Kidney (tissue), 14 donors: ENCODE measurements around the gene RETREG1. TPM values are rescaled to one million over a fixed set of nuclear protein-coding genes. Genes with fewer than 3 reads are reported as not detected.

Experiments used
- DNase-seq, 5 donors: peaks; one replicate each; pipeline ENCODE4 v3.0.0-alpha.2; 2013 to 2020
- FAIRE-seq: peaks from 2 replicates; lab custom pipeline; 2012; peaks lifted over from hg19 to GRCh38; lab: Jason Lieb, UNC
- H3K27ac ChIP-seq, 2 donors: one replicate each; pipeline ENCODE4 v1.7.0; 2013; ENCODE audit warnings: low read depth in 2 of 2, low read length in 2 of 2, inconsistent platforms in 1 of 2
- H3K27me3 ChIP-seq: one replicate; pipeline ENCODE4 v1.7.1; 2013; ENCODE audit warnings: low read length, inconsistent platforms; ENCODE audit not compliant: control insufficient read depth, insufficient read depth
- H3K36me3 ChIP-seq, 3 donors: one replicate each; pipeline versions ENCODE4 v1.7.0 to v1.7.1; 2013; ENCODE audit warnings: low read length in 3 of 3, control low read depth in 1 of 3, inconsistent platforms in 1 of 3; ENCODE audit not compliant: insufficient read depth in 3 of 3, control insufficient read depth in 2 of 3
- H3K4me1 ChIP-seq, 3 donors: one replicate each; pipeline versions ENCODE4 v1.7.0 to v1.7.1; 2013; ENCODE audit warnings: low read length in 3 of 3, inconsistent platforms in 1 of 3, low read depth in 1 of 3; ENCODE audit not compliant: control insufficient read depth in 2 of 3, insufficient read depth in 2 of 3
- H3K4me3 ChIP-seq, 3 donors: one replicate each; pipeline versions ENCODE4 v1.7.0 to v1.8.1; 2013; ENCODE audit warnings: low read length in 3 of 3, control low read depth in 1 of 3, inconsistent platforms in 1 of 3
- H3K9ac ChIP-seq, 3 donors: one replicate each; pipeline versions ENCODE4 v1.7.0 to v1.7.1; 2013; ENCODE audit warnings: low read length in 3 of 3, control low read depth in 1 of 3, inconsistent platforms in 1 of 3
- H3K9me3 ChIP-seq, 3 donors: one replicate each; pipeline versions ENCODE4 v1.7.0 to v1.7.1; 2013; ENCODE audit warnings: low read length in 3 of 3, control low read depth in 1 of 3, inconsistent platforms in 1 of 3; ENCODE audit not compliant: control insufficient read depth in 2 of 3, insufficient read depth in 1 of 3
- CTCF ChIP-seq: IDR thresholded peaks from 3 replicates; pipeline ENCODE4 v1.5.1; 2012; ENCODE audit warnings: mild to moderate bottlenecking, moderate library complexity, borderline replicate concordance; ENCODE audit not compliant: insufficient read depth; ENCODE audit errors: extremely low read depth
- intact Hi-C: fragments of 100-400 bp; cut with DNase I; formaldehyde crosslinking; loops from one replicate; pipeline ENCODE4 v1.11.1; 2022
- polyA plus RNA-seq: library from polyadenylated mRNA; stranded (reverse); fragments of 350-450 nt; fragmentation: Illumina TruSeq; extraction: RNeasy Lipid Tissue Mini Kit (QIAGEN cat#74804); gene quantifications from one replicate; pipeline ENCODE4 v1.2.3, GENCODE V29; 2014; ENCODE audit warnings: low read depth, low replicate concordance; ENCODE audit not compliant: insufficient read depth
- total RNA-seq: library from RNA; stranded (reverse); fragmentation: NEBNext Ultra II Directional; extraction: Animal tissue kit (Norgen Biotek cat#: 25700); gene quantifications from one replicate; pipeline ENCODE4 v1.2.1, GENCODE V29; 2021
- donor health status: control.
- donor health status: control.
- donor health status: control.
- donor health status: control.
- donor health status: control.
- donor health status: DM: yes; HTN: yes; CAD: no.
- donor health status: Normal renal cell carcinoma (clear cell type).

The RETREG1 gene
- total and polyA plus RNA-seq, 2 donors from 2014 or later, result 53.6 to 104 TPM

GRCh38 chr5:16528382-16529110, 88.3 kb downstream of the RETREG1 start:
- intact Hi-C loops, result no loop called here
- Histone ChIP-seq H3K27ac (no peak overlapping the region), H3K9ac (no peak overlapping the region), H3K4me1 (no peaks in the 10 kb centered on the region), H3K27me3 (no peaks in the 10 kb centered on the region), H3K4me3 (no peak overlapping the region), H3K9me3 (no peaks in the 10 kb centered on the region), H3K36me3 (no peaks in the 10 kb centered on the region)
- no peak for DNase-seq
- FAIRE-seq, result no peak
- TF ChIP-seq CTCF, result no peak

- no peak overlapping the region for H3K27ac ChIP-seq
- H3K36me3 ChIP-seq, result no peaks in the 10 kb centered on the region
- H3K4me1 ChIP-seq, result peaks cover 0 to 18% (median 7%) of the 10 kb centered on the region in 3 donors
- intact Hi-C loops, result no loop called here
- no peak overlapping the region for H3K4me3 ChIP-seq
- DNase-seq, result no peak
- FAIRE-seq, result no peak
- TF ChIP-seq CTCF, result no peak
- no peaks in the 10 kb centered on the region for H3K27me3 ChIP-seq
- H3K9me3 ChIP-seq, result no peaks in the 10 kb centered on the region
- H3K9ac ChIP-seq, result no peak overlapping the region
These were observed 91.1 kb downstream of the RETREG1 start for GRCh38 chr5:16525651-16526050.

- DNase-seq (no peak), FAIRE-seq (no peak)
- Histone ChIP-seq H3K9me3 (no peaks in the 10 kb centered on the region), H3K9ac (no peak overlapping the region), H3K27me3 (no peaks in the 10 kb centered on the region), H3K4me1 (peaks cover 0 to 19% (median 8%) of the 10 kb centered on the region in 3 donors), H3K4me3 (no peak overlapping the region), H3K36me3 (no peaks in the 10 kb centered on the region), H3K27ac (no peak overlapping the region)
- intact Hi-C loops, result no loop called here
- no peak for TF ChIP-seq CTCF
These were observed 92.5 kb downstream of the RETREG1 start for GRCh38 chr5:16524286-16524685.
